NCI-H187 (cell line): ENCODE data around the gene OR4D2.
"Not testable (repeated sequence)": the region's sequence is repeated elsewhere in the genome, so short reads cannot be mapped to it uniquely, and the experiment has no call there.

Experiments
- DNase-seq, 2 experiments: peaks; one replicate each; lab custom pipeline; 2025; lab: John Stamatoyannopoulos, UW

The OR4D2 gene

DNA sequence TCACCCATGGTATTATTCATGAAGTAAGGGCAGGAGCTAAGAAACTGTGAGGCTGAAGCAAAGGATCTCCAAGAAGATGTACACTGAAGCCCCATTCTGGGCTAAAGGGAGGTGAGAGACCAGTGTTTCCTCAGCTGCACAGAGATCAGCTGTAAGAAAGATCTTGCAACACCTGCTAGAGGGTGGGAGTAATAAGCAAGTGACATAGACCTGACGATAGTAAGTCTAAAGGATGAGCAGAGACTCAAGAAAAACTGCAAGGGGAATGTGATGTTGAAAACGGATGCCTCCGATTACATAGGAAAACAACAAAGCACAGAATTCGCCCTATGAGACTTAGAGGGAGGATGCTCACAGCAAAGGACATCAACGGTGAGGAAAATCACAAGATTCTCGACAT is at the start of gene OR4D2:
OR4D2 (plus strand) TSS at position 301 of the 400 bp plus-strand sequence. CDS start 2,674 bp downstream, outside the sequence.
- DNase-seq, result no peak

- DNase-seq, result no peak
Measured at GRCh38 chr17:58117382-58117781, 49.4 kb upstream of the OR4D2 start.

GRCh38 chr17:58119491-58119890 is 47.3 kb upstream of the OR4D2 start:
- DNase-seq, result no peak

GRCh38 chr17:58120195-58120822 is 46.5 kb upstream of the OR4D2 start:
- no peak for DNase-seq

- no peak for DNase-seq
Measured at GRCh38 chr17:58121925-58122324, 44.9 kb upstream of the OR4D2 start.

DNA sequence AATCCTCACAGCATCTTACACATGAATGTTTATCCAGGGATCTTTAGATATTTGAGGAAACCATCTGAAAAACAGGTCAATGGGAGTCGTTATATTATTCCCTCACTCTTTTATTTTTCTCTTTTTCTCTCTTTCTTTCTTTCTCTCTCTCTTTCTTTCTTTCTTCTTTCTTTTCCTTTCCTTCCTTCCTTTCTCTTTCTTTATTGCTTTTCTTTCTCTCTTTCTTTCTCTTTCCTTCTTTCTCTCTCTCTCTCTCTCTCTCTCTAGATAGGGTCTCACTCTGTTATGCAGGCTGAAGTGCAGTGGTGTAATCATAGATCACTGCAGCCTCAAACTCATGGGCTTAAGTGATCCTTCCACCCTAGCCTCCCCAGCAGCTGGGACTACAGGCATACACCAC is 38.9 kb upstream of the OR4D2 start:
- DNase-seq, result no peak

DNA sequence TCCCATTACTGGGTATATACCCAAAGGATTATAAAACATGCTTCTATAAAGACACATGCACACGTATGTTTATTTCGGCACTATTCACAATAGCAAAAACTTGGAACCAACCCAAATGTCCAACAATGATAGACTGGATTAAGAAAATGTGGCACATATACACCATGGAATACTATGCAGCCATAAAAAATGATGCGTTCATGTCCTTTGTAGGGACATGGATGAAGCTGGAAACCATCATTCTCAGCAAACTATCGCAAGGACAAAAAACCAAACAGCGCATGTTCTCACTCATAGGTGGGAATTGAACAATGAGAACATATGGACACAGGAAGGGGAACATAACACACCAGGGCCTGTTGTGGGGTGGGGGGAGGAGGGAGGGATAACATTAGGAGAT is 34.1 kb upstream of the OR4D2 start:
- not testable (repeated sequence) for DNase-seq

DNA sequence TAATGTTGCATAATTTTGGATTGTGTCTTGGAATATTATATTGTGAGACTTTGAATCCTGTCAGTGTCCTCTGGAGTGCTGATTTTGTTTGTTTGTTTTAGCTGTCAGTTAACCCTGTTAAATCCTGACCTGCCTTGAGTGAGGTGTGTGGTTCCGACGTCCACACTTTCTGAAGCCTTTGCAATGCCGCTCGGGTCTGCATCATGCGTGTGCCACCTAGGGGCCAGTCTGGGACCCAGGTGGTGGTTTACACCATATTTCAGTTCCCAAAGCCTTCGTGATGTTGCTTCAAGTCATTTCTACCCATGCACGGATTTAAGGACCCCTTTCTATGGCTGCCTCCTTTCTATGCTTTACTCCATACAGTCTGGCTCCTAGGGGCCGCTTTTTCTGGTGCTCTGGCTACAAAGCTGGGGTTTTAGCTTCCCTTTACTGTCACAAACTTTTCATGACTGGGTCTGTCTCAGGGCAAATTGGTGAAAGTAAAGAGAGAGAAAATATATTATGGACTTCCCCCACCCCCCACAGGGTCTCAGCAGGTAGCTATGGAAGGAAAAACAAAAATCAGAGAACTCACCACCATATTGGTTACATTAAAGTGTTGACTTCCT is 30.0 kb upstream of the OR4D2 start:
- no peak for DNase-seq

DNA sequence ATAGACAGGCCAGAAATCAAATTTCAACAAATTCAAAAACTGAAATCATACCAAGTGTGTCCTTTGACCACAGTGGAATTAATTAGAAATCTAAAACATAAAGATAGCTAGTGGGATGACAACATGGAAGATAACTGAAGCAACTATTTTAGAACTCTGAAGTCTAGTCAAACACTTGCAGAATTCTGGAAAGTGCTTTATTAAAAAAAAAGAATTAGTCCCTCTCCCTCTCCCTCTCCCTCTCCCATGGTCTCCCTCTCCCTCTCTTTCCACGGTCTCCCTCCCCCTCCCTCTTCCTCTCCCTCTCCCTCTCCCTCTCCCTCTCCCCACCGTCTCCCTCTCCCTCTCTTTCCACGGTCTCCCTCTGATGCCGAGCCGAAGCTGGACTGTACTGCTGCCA is 25.3 kb upstream of the OR4D2 start:
- DNase-seq, result no peak

GRCh38 chr17:58143335-58143734 is 23.4 kb upstream of the OR4D2 start:
- not testable (repeated sequence) for DNase-seq

- no peak for DNase-seq
Measured at GRCh38 chr17:58144801-58145200, 22.0 kb upstream of the OR4D2 start.

DNA sequence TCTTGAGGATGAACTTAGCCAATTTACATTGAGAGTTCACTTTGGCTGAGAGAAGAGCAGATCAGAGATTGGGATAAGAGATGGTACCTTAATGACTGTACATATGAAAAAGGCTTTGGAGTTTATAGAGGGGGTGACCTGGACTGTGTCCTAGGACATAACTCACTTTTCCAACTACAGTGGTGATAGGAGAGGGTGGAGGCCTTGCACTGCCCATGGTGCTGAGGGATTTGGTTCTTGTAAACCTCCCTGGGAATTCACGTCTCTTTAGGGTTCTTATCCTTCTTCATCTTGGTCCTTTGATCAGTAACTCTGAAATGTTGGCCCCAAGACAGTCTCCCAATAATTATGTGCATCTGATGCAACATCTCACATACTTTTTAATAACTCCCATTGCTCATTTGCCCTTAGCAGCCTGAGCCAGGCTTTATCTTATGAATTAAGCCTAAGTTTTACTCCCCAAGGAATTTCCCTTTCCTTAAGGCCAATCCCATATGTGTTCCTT is 18.8 kb upstream of the OR4D2 start, which contains the start of gene OR4D1:
OR4D1 (plus strand) TSS at position 455 of the 505 bp plus-strand sequence. CDS start 6,770 bp downstream, outside the sequence.
- no peak for DNase-seq

DNA sequence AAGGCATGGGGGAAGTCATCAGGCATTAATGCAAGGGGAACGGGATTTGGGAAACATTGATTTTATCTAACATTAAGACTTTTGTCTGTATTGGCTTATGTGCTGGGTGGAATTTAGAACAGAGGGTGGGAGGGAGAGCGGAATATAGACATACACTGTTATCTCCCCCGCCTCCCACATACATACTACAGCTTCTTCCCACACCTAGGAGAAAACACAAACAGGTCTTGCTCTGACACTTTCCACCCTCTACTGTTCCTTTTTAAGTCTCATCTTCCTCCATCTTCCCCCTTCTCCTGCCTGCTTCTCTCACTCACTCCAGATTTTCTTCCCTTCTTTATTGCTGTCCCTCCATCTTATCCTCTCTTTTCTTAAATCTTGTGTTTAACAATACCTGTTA is 18.2 kb upstream of the OR4D2 start:
- DNase-seq, result no peak

DNA sequence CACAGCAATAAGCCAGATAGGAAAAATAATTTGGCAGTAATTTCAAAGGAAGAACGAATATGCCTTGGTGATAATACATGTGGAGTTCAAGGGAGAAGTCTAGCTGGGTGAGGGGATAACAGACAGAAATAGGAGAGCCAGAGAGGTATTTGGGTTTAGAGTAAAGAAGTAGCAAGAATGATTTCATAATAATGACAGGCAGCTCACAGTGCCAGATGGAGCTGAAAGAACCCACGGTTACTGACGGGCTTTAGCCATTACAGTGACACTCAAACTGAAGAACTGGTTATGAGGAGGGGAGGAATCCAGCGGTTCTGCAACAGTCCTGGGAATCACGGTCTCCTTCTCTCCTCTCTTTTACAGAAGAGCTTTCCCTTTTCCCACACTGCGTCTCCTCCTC is 16.4 kb upstream of the OR4D2 start:
- no peak for DNase-seq

GRCh38 chr17:58153046-58153445 is 13.7 kb upstream of the OR4D2 start:
- no peak for DNase-seq

DNA sequence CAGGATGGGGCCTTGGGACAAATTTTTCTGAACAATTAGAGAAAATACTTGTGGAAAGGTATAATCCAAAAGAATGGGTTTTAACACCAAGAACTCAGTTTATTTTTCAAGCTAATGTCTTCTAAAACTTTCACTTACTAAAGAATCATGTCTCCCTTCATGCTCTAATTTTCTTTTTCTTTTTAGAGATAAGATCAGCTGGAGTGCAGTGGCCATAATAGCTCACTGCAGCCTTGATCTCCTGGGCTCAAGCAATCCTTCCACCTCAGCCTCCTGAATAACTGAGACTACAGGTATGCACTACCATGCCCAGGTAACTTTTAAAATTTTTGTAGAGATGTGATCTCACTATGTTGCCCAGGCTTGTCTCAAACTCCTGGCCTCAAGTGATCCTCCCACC is 13.1 kb upstream of the OR4D2 start:
- no peak for DNase-seq

- DNase-seq, result no peak
Measured at GRCh38 chr17:58156839-58157803, 9.7 kb upstream of the OR4D2 start.

DNA sequence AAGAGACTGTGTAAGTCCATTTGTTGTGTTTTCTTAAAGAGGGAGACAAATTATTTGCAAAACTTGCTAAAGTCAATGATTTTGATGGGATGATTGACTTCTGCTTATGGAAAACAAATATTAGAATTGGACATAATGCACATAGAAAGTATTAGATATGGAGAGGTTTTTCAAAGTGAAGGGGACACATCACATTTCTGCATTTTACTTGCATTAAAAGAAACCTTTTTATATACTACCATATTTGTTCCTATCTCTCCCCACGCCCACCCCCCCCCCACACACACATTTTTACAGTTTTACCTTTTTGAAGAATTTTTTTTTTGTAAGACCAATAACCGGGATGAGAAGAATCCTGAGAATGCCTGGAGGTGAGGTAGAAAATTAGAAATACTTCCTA is 8.6 kb upstream of the OR4D2 start:
- no peak for DNase-seq

- no peak for DNase-seq
Measured at GRCh38 chr17:58161566-58161965, 5.2 kb upstream of the OR4D2 start.

DNA sequence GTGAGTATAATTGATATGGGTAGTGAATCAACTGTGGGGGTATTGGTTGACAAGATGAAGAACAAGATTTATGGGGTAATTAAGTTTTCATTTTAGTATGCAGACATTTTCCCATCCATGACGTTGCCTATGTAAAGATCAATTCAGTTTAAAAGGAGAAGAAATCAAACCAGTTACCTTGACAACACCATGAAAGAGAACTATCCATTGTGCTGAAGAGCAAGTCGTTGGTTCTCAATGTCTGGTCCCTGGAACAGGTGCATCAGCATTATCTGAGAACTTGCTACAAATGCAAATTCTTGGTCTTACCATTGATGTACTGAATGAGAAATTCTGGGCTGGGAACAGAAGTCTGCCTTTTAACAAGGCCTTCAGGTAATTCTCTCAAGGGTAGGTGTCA is 801 bp upstream of the OR4D2 start:
- DNase-seq, result no peak

- no peak for DNase-seq
Measured at GRCh38 chr17:58170622-58171021, 3.8 kb downstream of the OR4D2 start.

- DNase-seq, result no peak
Measured at GRCh38 chr17:58172369-58173071, 5.7 kb downstream of the OR4D2 start.
